HCT116 (cell line): ENCODE data around the gene MYCBP2. TPM values are rescaled to one million over a fixed set of nuclear protein-coding genes. Genes with fewer than 3 reads are reported as not detected.

Source experiments
- ATAC-seq: fragments of 200-7000 bp; cut with Tn5 transposase; 2 replicates; pipeline ENCODE4 v1.9.1; 2020; ENCODE audit warnings: mild to moderate bottlenecking, moderate library complexity
- BruUV-seq: library from RNA; stranded (reverse); fragments of 400-500 nt; replicated peaks from 2 replicates; lab custom pipeline; 2021; lab: Mats Ljungman, UMichigan
- CTCF ChIA-PET: fragments of 300-600 bp; sonication (Branson Sonifier 250); formaldehyde crosslinking; loops from one replicate; lab custom pipeline; 2021; ENCODE audit warnings: antibody characterized with exemption; lab: Charles Lee
- POLR2A ChIA-PET: fragments of 300-600, 350-600 bp; sonication (Branson Sonifier 250); formaldehyde crosslinking; loops from one replicate; lab custom pipeline; 2021; ENCODE audit warnings: antibody characterized with exemption; lab: Charles Lee
- RAD21 ChIA-PET, 2 experiments: fragments of 300-600 bp; sonication (Branson Sonifier 250); formaldehyde crosslinking; loops; one replicate each; lab custom pipeline; 2023; ENCODE audit warnings: low total read pairs in 2 of 2; ENCODE audit not compliant: uncharacterized antibody in 2 of 2, unreplicated experiment in 2 of 2, low non-redundant PET in 1 of 2; lab: Charles Lee
- DNase-seq: peaks from one replicate; pipeline ENCODE4 v3.0.0-alpha.2; 2010; ENCODE audit warnings: low read depth, low spot score
- H2AFZ ChIP-seq: fragments of 200-600 bp; shearing (Covaris generic), sonication (generic); 2 replicates; pipeline ENCODE4 v1.6.1; 2017; ENCODE audit warnings: low read depth, mixed run types, mixed read lengths, antibody characterized with exemption, low read length; ENCODE audit not compliant: poor library complexity, severe bottlenecking
- H3K27ac ChIP-seq: 2 replicates; pipeline ENCODE4 v1.5.1; 2012; ENCODE audit warnings: low read depth, low read length
- H3K27me3 ChIP-seq: fragments of 200-600 bp; sonication (generic); 2 replicates; pipeline ENCODE4 v1.6.1; 2016; ENCODE audit warnings: mixed run types, low read length, mixed read lengths; ENCODE audit not compliant: insufficient read depth
- H3K36me3 ChIP-seq, 2 experiments: fragments of 200-500 bp in 1 of 2; fragments of 200-600 bp in 1 of 2; sonication (Bioruptor generic) in 1 of 2; sonication (generic) in 1 of 2; 2 replicates each; pipeline versions ENCODE4 v1.5.1 to v1.6.1; 2014 to 2016; ENCODE audit warnings: low read length in 2 of 2, inconsistent platforms in 1 of 2, mixed read lengths in 1 of 2, mixed run types in 1 of 2; ENCODE audit not compliant: insufficient read depth in 2 of 2, control insufficient read depth in 1 of 2
- H3K4me1 ChIP-seq, 2 experiments: fragments of 200-600 bp in 1 of 2; sonication (generic) in 1 of 2; 2 replicates each; pipeline versions ENCODE4 v1.5.1 to v1.6.1; 2012 to 2017; ENCODE audit warnings: low read length in 2 of 2, inconsistent platforms in 1 of 2, mild to moderate bottlenecking in 1 of 2, mixed read lengths in 1 of 2, mixed run types in 1 of 2, moderate library complexity in 1 of 2; ENCODE audit not compliant: insufficient read depth in 2 of 2, control insufficient read depth in 1 of 2
- H3K4me2 ChIP-seq: fragments of 200-600 bp; sonication (generic); 2 replicates; pipeline ENCODE4 v1.6.1; 2017; ENCODE audit warnings: mixed run types, low read length, mixed read lengths
- H3K4me3 ChIP-seq, 2 experiments: fragments of 200-600 bp in 1 of 2; sonication (generic) in 1 of 2; replicated peaks in 1 of 2; 2 replicates each; pipeline ENCODE4 v1.5.1; 2011 to 2016; ENCODE audit warnings: low read length in 2 of 2, control low read depth in 1 of 2, low read depth in 1 of 2, mild to moderate bottlenecking in 1 of 2, mixed read lengths in 1 of 2, mixed run types in 1 of 2
- H3K79me2 ChIP-seq: fragments of 200-600 bp; sonication (generic); 2 replicates; pipeline ENCODE4 v1.6.1; 2017; ENCODE audit warnings: mild to moderate bottlenecking, mixed run types, low read length, moderate library complexity, mixed read lengths; ENCODE audit not compliant: insufficient read depth
- H3K9ac ChIP-seq: fragments of 200-600 bp; sonication (generic); 2 replicates; pipeline ENCODE4 v1.6.1; 2016; ENCODE audit warnings: low read length, mixed read lengths
- H3K9me2 ChIP-seq: fragments of 200-600 bp; sonication (generic), shearing (Covaris generic); 2 replicates; pipeline ENCODE4 v1.6.1; 2017; ENCODE audit warnings: mixed run types, mild to moderate bottlenecking, moderate library complexity; ENCODE audit not compliant: insufficient read depth
- H3K9me3 ChIP-seq, 2 experiments: fragments of 200-500 bp in 1 of 2; fragments of 200-600 bp in 1 of 2; sonication (Bioruptor generic) in 1 of 2; sonication (generic) in 1 of 2; 2 replicates each; pipeline ENCODE4 v1.6.1; 2014 to 2017; ENCODE audit warnings: low read length in 2 of 2, mixed read lengths in 2 of 2, inconsistent platforms in 1 of 2, low read depth in 1 of 2, mild to moderate bottlenecking in 1 of 2, mixed run types in 1 of 2, moderate library complexity in 1 of 2; ENCODE audit not compliant: control insufficient read depth in 1 of 2, insufficient read depth in 1 of 2
- H4K20me1 ChIP-seq: fragments of 200-600 bp; sonication (generic), shearing (Covaris generic); 2 replicates; pipeline ENCODE4 v1.6.1; 2017; ENCODE audit warnings: mixed run types, mild to moderate bottlenecking, moderate library complexity; ENCODE audit not compliant: insufficient read depth
- CEBPB ChIP-seq: IDR thresholded peaks from 2 replicates; pipeline ENCODE4 v1.6.1; 2012; ENCODE audit warnings: low read depth
- EGR1 ChIP-seq: IDR thresholded peaks from 2 replicates; pipeline ENCODE4 v1.6.1; 2012; ENCODE audit warnings: low read depth
- EZH2 ChIP-seq: fragments of 200-600 bp; sonication (generic); IDR thresholded peaks from 2 replicates; pipeline ENCODE4 v1.6.1; 2017; ENCODE audit warnings: antibody characterized with exemption, mixed run types
- EZH2phosphoT487 ChIP-seq: fragments of 200-600 bp; IDR thresholded peaks from 2 replicates; pipeline ENCODE4 v1.6.1; 2018; ENCODE audit warnings: antibody characterized with exemption, borderline replicate concordance
- FOSL1 ChIP-seq: IDR thresholded peaks from 2 replicates; pipeline ENCODE4 v1.6.1; 2012; ENCODE audit warnings: low read depth
- JUND ChIP-seq: IDR thresholded peaks from 2 replicates; pipeline ENCODE4 v1.6.1; 2012
- POLR2A ChIP-seq: IDR thresholded peaks from 2 replicates; pipeline ENCODE4 v1.7.0; 2011; ENCODE audit warnings: borderline replicate concordance; ENCODE audit not compliant: insufficient read depth, insufficient read length; ENCODE audit errors: extremely low read depth
- POLR2AphosphoS5 ChIP-seq: IDR thresholded peaks from 2 replicates; pipeline ENCODE4 v1.6.1; 2011; ENCODE audit warnings: mild to moderate bottlenecking, low read depth, low read length, moderate library complexity
- RAD21 ChIP-seq: IDR thresholded peaks from 2 replicates; pipeline ENCODE4 v1.6.1; 2012; ENCODE audit warnings: low read depth, mild to moderate bottlenecking
- SIN3A ChIP-seq: IDR thresholded peaks from 2 replicates; pipeline ENCODE4 v1.6.1; 2012; ENCODE audit warnings: low read depth
- SRF ChIP-seq: IDR thresholded peaks from 2 replicates; pipeline ENCODE4 v1.6.1; 2012; ENCODE audit warnings: low read depth
- TCF7L2 ChIP-seq: IDR thresholded peaks from 2 replicates; pipeline ENCODE4 v1.7.0; 2011; ENCODE audit warnings: borderline replicate concordance, inconsistent platforms; ENCODE audit not compliant: insufficient read depth, insufficient read length; ENCODE audit errors: extremely low read depth
- ZFX ChIP-seq: fragments of 450-650 bp; IDR thresholded peaks from 2 replicates; pipeline ENCODE4 v1.6.1; 2017
- ZNF274 ChIP-seq: fragments of 200-500 bp; sonication (Bioruptor generic); IDR thresholded peaks from 2 replicates; pipeline ENCODE4 v1.6.1; 2014; ENCODE audit warnings: mild to moderate bottlenecking, low read depth, low read length, inconsistent platforms
- intact Hi-C: fragments of 100-400 bp; cut with micrococcal nuclease; formaldehyde crosslinking; loops from 2 replicates; pipeline ENCODE4 v1.10.0; 2022
- total RNA-seq: library from RNA; stranded (reverse); gene quantifications from one replicate; pipeline ENCODE4 v1.2.1, GENCODE V29; 2021; ENCODE audit not compliant: unreplicated experiment
- TF ChIP-seq, protein P1 (sequence below): IDR thresholded peaks from 2 replicates; pipeline ENCODE4 v1.6.1; 2011; ENCODE audit warnings: mild to moderate bottlenecking, low read length, moderate library complexity; ENCODE audit not compliant: insufficient replicate concordance; ENCODE audit errors: extremely low read depth
- TF ChIP-seq, protein P2 (sequence below): IDR thresholded peaks from 2 replicates; pipeline ENCODE4 v1.6.1; 2012

The MYCBP2 gene
- total RNA-seq, 1 experiment from 2014 or later: 48.5 TPM

DNA sequence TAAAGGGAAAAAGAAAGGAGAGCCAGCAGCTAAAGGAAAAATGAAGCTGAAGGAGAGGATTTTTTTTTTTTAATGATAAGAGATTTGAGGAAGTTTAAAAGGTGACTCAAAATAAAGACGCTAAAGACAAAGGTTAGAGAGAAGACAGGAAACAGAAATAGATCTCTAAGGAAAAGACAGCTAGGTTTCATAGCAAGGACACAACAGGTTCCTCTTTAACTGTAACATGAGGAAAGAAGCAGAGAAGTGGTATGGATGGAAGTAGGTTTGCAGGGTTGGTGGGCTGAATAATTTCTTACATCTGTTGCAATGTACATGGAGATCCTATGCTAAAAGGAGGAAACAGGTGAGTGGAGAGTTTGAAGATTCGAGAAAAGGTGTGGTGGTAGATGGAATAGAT, 107.5 kb downstream of the MYCBP2 start:
- no peaks in the 10 kb centered on the region for H4K20me1 ChIP-seq
- H3K4me1 ChIP-seq: no peaks in the 10 kb centered on the region
- no peaks in the 10 kb centered on the region for H3K79me2 ChIP-seq
- DNase-seq (no peak), ATAC-seq (no peak)
- H3K4me3 ChIP-seq: no peak overlapping the region
- no peaks in the 10 kb centered on the region for H3K9me2 ChIP-seq
- no peak overlapping the region for H3K9ac ChIP-seq
- ChIA-PET RAD21 (no interaction called here), POLR2A (no interaction called here), CTCF (no interaction called here)
- TF ChIP-seq JUND (no peak), RAD21 (no peak), TCF7L2 (no peak), EGR1 (no peak), FOSL1 (no peak), EZH2 (no peak), ZFX (no peak), SRF (no peak), SIN3A (no peak), POLR2A (no peak), CEBPB (no peak), EZH2phosphoT487 (no peak), POLR2AphosphoS5 (no peak), ZNF274 (no peak)
- TF ChIP-seq, protein P1, sequence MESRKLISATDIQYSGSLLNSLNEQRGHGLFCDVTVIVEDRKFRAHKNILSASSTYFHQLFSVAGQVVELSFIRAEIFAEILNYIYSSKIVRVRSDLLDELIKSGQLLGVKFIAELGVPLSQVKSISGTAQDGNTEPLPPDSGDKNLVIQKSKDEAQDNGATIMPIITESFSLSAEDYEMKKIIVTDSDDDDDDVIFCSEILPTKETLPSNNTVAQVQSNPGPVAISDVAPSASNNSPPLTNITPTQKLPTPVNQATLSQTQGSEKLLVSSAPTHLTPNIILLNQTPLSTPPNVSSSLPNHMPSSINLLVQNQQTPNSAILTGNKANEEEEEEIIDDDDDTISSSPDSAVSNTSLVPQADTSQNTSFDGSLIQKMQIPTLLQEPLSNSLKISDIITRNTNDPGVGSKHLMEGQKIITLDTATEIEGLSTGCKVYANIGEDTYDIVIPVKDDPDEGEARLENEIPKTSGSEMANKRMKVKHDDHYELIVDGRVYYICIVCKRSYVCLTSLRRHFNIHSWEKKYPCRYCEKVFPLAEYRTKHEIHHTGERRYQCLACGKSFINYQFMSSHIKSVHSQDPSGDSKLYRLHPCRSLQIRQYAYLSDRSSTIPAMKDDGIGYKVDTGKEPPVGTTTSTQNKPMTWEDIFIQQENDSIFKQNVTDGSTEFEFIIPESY: no peak
- TF ChIP-seq, protein P2, sequence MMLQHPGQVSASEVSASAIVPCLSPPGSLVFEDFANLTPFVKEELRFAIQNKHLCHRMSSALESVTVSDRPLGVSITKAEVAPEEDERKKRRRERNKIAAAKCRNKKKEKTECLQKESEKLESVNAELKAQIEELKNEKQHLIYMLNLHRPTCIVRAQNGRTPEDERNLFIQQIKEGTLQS: no peak
- no TSS peak for BruUV-seq
- H3K4me2 ChIP-seq: no peak overlapping the region
- no peaks in the 10 kb centered on the region for H3K9me3 ChIP-seq
- H3K27me3 ChIP-seq: no peaks in the 10 kb centered on the region
- no peak overlapping the region for H3K27ac ChIP-seq
- no peak overlapping the region for H2AFZ ChIP-seq
- H3K36me3 ChIP-seq: 0 out of 4 replicates have a peak, but pooled peaks cover 0 to 2% of the 10 kb centered on the region in 2 experiments
- intact Hi-C loops: no loop called here
